Measurements from ENCODE around the gene MMP12. TPM values are rescaled to one million over a fixed set of nuclear protein-coding genes. Genes with fewer than 3 reads are reported as not detected.

The MMP12 gene
- total and polyA plus RNA-seq, 2 experiments from 2014 or later, result not detected

GRCh38 chr11:102883141-102883540 lies 8.4 kb upstream of the MMP12 start:
- TF ChIP-seq EZH2 (IDR thresholded peaks at IDR 0.05; ENCODE audit: low read depth, unreplicated experiment) (no peak), ZNF331 (CRISPR knock-in tag; IDR thresholded peaks at IDR 0.05; ENCODE audit: low read depth) (no peak), STAT1 (IDR thresholded peaks at IDR 0.05; ENCODE audit: unreplicated experiment) (no peak), ZNF114 (CRISPR knock-in tag; IDR thresholded peaks at IDR 0.05) (no peak), CREB1 (CRISPR knock-in tag; IDR thresholded peaks at IDR 0.05; ENCODE audit: low read depth) (no peak), REST (IDR thresholded peaks at IDR 0.05; ENCODE audit: unreplicated experiment) (no peak), EZH2phosphoT487 (IDR thresholded peaks at IDR 0.05; ENCODE audit: unreplicated experiment) (no peak), JUNB (IDR thresholded peaks at IDR 0.05; ENCODE audit: unreplicated experiment) (no peak), POLR2AphosphoS5 (IDR thresholded peaks at IDR 0.05; ENCODE audit: low read depth) (no peak), NANOG (IDR thresholded peaks at IDR 0.05; ENCODE audit: borderline replicate concordance) (no peak), CTCF (conservative IDR thresholded peaks at IDR 0.05; ENCODE audit: low read depth in 2 of 2) (no peak), ETS1 (IDR thresholded peaks at IDR 0.05) (no peak), ZNF462 (CRISPR knock-in tag; IDR thresholded peaks at IDR 0.05) (no peak)
- peaks cover 1% of the 10 kb centered on the region for H3K27me3 Mint-ChIP-seq (ENCODE audit: insufficient read depth, low read depth, poor library complexity)
- Histone ChIP-seq H3F3A (replicated peaks; ENCODE audit: low read depth) (no peaks in the 10 kb centered on the region), H3K9me2 (ENCODE audit: insufficient read depth) (0 out of 2 replicates have a peak, but pooled peaks cover 6% of the 10 kb centered on the region), H3K27ac (ENCODE audit: low read depth) (no peak overlapping the region), H3K4me1 (ENCODE audit: insufficient read depth) (no peaks in the 10 kb centered on the region), H3K36me3 (ENCODE audit: insufficient read depth) (no peaks in the 10 kb centered on the region), H3K27me3 (ENCODE audit: insufficient read depth) (no peaks in the 10 kb centered on the region), H3K4me3 (no peak overlapping the region), H3K4me2 (no peak overlapping the region), H4K20me1 (replicated peaks; ENCODE audit: insufficient read depth) (no peaks in the 10 kb centered on the region), H3K79me2 (replicated peaks; ENCODE audit: insufficient read depth) (no peaks in the 10 kb centered on the region), H2AFZ (no peak overlapping the region)
- H3K36me3 Mint-ChIP-seq (ENCODE audit: low read depth), result no peaks in the 10 kb centered on the region
- no peak overlapping the region for H3K27ac Mint-ChIP-seq
- ATAC-seq (no peak), DNase-seq (ENCODE audit: low spot score) (no peak)
- H3K9me3 Mint-ChIP-seq, result no peaks in the 10 kb centered on the region
- H3K4me1 Mint-ChIP-seq, result no peaks in the 10 kb centered on the region
- no peak overlapping the region for H3K4me3 Mint-ChIP-seq
